HG03139 (cell line): ENCODE measurements around the gene MAS1.
"Not testable (repeated sequence)": the region's sequence is repeated elsewhere in the genome, so short reads cannot be mapped to it uniquely, and the experiment has no call there.

Experiments used
- ATAC-seq: cut with Tn5 transposase; IDR thresholded peaks from one replicate; pipeline ENCODE4 v1.9.1; 2021; ENCODE audit not compliant: unreplicated experiment

Gene MAS1

DNA sequence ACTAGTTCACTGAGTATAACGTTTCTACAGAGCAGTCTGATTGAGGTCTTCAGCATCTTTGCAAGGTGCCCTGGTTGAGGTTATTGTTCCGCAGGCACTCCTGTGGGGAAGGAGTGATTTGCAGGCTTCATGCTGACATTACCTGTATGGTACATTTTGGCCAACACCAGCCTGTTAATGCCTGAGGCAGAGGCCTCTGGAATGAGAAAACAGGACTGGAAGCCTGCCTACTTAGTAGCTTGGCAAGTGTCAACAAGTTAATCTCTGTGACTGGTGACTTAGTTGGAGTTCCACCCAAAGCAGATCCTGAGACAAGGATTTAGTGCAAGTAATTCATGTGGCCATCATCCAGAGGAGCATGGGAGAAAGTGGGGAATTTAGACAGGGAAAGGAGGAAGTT is 24.6 kb downstream of the MAS1 start:
- no peak for ATAC-seq

DNA sequence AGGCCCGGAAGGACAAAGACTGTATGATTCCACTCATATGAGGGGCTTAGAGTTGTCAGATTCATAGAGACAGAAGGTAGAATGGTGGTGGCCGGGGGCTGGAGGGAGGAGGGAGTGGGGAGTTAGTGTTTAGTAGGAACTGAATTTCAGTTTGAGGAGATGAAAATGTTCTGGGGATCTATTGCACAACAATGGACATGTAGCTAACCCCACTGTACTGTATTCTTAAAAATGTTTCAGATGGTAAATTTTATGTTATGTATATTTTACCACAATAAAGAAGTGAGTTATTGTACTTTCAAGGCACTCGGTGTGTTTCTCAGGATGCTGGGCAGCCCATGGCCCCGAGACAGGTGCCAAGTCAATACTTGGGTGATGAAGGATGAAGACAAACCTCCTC is 25.4 kb downstream of the MAS1 start:
- ATAC-seq: no peak

DNA sequence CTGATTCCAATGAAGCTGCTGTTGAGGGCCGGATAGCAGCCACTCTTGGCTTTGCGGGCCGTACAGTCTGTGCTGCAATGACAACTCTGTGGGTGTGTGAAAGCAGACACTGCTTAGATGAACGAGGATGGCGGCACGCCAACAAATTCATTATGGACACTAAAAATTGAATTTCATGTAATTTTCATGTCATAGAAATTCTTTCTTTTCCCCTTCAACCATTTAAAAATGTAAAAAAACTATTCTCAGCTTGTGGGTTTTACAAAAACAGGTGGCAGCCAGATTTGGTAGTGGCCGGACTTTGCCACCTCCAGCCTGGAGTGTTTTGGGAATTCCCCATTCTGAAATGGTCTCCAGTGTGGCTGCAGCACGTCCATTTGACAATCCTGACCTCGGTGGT is 26.0 kb downstream of the MAS1 start:
- ATAC-seq: no peak

DNA sequence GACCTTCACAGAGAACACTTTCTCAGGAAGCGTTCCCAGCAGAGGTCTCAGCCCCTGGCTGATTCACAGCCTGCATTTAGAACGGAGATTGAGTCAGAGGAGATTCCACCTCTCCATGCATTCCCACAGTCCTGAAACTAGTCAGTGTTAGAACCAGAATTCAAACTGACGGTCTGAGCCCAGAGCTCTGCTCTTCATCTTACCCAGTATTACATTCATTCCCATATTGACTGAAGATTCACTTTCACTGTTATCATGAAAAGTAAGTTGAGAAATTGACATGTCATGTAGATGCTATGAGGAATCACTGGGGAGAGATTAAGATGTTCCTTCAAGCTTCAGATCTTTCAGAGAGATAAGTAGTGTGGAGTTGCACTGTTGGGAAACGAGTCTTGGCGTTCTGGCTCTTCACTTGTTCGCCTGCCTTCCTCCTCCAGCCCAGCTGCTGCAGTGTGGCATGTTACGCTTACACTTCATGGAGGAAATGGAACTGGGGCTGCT is 28.3 kb downstream of the MAS1 start:
- no peak for ATAC-seq

DNA sequence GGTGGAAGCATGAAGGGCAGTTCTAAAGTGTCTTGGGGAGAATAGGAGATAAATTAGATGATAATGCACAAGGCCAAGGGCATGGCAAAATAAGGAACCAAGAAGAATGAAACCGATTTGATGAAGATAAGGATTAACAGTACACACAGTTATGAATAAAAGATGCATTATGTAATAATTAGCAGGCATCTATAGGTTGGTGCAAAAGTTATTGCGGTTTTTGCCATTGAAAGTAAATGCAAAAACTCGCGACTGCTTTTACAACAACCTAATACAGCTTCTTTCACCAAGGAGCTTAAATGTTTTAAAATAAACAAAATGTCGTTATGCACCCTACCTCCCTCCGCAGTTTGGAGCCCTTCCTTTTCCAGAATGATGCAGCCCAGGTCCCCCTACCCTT is 29.0 kb downstream of the MAS1 start:
- ATAC-seq: no peak

DNA sequence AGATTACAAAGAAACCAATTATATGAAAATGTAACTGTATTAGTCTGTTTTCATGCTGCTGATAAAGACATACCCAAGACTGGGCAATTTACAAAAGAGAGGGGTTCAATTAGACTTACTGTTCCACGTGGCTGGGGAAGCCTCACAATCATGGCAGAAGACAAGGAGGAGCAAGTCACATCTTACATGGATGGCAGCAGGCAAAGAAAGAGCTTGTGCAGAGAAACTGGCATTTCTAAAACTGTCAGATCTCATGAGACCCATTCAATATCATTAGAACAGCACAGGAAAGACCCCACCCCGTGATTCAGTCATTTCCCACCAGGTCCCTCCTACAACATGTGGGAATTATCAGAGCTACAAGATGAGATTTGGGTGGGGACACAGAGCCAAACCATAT is 33.4 kb downstream of the MAS1 start:
- ATAC-seq: not testable (repeated sequence)

DNA sequence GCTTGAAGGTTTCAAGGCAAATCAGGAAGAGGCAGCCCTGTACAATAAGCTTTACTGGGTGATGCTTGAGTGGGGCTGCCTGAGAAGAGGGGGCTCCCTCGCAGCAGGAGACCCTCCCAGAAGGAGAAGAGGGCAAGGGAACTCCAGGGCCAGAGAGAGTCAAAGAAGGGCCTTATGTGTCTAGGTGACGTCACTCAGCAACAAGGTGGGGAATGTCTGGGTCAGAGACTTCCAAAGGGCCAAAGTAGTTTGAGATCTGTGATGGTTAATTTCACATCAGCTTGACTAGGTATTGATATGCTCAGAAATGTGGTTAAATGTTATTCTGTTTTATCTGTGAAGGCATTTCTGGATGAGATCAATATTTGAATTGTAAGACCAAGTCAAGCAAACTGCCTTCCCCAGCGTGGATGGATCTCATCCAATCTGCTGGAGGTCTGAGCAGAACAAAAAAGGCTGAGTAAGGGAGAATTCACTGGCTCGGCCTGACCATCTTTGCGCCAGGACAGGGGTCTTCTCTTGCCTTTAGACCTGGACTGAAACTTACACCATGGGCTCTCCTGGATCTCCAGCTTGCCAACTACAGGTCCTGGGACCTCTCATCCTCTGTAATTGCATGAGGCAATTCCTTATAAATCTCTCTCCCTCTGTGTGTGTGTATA is 35.9 kb downstream of the MAS1 start:
- ATAC-seq: no peak

DNA sequence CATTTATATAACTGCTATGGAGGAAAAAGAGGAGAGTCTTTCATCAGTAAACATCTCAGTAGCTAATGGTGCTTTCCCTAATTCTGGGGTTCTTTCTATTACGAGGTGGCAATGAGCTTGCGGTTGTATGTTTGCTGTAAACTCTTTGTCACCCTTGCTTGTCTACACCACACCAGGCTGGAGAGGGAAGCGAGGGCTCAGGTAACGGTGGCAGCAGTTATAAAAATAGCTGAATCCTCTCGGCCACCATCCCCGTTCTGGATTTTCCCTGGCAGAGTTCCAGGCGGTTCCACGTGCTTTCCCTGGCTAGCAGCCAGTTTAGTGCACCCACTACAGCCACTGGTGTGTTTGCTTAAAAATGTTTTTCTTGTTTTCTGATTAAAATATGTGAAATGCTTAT is 39.0 kb downstream of the MAS1 start:
- ATAC-seq: no peak

DNA sequence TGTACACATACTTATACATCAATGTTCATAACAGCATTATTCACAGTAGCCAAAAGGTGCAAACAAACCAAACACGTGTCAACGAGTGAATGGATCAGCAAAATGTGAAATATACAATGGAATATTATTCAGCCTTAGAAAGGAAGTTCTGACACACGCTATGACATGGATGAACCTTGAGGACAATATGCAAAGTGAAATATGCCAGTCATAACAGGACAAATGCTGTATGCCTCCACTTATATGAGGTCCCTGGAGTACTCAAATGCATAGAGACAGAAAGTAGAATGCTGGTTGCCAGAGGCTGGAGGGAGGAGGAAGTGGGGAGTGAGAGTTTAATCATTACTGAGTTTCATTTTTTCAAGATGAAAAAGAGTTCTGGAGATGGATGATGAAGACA is 40.3 kb downstream of the MAS1 start:
- ATAC-seq: peak; percentile 92

DNA sequence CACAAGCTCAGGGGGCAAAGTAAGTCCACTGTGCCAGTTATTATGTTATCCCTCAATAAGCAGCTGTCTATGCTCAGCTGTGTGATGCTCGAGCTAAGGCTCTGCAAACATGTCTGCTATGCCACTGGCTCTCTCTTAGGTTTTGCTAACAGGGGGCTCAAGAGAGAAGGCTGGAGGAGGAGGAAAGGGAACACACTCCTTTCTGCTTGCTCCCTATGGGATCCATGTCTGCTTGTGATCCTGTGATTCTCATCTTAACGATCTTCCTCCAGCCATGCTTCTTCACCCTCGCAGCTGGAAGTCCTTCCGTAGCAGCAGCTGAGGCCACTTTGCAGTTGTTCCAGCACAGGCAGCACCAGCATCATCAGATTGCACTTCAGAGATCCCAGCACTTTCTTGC is 41.1 kb downstream of the MAS1 start:
- ATAC-seq: peak; percentile 7

DNA sequence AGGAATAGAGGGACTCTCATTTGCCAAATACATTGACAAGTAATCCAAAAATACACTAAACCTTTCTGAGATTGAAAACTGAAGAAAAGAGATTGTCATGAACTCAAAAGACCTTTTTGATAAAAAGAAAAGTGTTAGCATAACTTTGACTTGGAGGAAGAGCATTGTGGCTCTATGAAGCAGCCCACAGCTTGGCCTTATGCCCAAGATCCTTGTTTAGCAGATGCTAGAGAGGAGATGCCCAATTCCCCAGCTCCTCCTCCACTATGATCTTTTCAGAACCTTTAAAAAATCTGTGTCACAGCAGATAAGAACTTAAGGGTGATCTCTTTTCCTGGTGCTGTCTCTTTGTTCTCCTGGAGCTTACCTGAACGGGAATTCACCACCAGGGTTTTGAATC is 42.3 kb downstream of the MAS1 start:
- no peak for ATAC-seq

DNA sequence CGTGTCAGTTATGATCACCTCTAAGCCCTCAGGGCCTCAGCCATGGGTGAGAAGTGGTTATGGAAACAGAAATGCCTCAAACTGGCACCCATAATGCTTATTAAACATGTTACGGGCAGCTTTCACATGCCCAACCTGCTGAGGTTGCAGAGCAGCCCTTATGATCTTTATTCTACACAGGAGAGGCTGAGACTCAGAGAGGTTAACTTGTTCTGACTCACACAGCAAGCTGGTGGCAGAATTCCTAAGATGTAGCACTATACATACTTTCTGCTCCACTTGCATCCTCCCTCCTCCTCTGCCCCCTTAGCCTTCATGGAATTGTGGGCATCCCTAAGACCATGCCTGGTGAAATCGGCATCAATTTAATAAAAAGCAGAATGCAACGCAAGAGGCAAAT is 43.4 kb downstream of the MAS1 start:
- no peak for ATAC-seq

DNA sequence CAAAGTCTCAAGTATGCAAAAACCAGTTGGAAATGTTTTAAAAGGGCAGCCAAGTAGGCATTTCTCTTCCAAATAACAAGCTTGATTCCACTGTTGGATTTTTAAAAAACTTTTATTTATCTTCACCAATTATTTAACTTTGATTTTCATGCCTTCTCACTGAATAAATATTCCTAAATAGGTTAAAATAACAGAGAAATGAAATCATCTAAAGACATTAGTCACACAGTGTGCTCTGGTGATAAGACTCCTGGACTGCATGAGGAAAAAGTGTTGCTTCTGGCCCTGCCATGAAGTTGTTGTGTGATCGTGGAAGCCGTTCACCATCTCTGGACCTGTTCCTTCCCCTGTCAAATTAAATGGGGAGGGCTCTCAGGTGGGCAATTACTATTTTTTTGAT is 44.3 kb downstream of the MAS1 start:
- no peak for ATAC-seq

DNA sequence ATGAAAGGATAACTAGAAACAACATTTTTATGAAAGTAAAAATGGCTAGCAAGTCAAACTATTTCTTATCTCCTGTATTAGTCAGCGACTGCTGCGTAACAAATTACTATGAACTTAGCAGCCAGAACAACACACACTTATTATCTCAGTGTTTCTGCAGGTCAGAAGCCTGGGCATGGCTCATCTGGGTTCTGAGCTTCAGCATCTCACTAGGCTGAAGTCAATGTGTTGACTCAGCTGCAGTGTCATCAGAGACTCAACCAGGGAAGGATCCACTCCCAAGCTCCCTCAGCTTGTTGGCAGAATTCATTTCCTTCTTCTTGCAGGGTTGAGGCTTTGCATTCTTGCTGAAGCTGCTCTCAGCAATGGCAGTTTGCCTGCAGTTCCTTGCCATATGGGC is 44.8 kb downstream of the MAS1 start:
- ATAC-seq: no peak

DNA sequence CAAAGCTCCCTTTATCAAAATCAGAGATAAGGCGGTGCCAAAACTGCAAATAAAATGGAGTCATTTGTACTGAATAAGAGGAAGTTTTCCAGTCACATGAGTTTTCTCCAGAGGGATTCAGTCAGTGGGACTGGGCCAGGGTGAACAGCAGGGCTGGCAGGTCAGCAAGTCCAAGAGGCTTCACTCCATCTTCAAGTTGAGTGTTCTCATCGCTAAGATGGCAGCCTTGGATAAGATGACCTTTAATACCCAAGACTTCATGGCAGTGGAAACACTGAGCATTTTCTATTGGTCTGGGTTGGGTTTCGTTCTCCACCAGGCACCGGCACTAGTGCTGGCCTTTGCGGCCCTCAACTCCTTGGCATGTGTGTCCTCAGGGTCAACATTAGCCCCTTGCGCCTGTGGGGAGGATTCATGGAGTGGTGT is 48.8 kb downstream of the MAS1 start:
- ATAC-seq: no peak
